Measurements from ENCODE around the gene NRROS. TPM values are rescaled to one million over a fixed set of nuclear protein-coding genes. Genes with fewer than 3 reads are reported as not detected.
A peak's percentile ranks its signal among the peaks of the same experiment; 100 is the strongest.

Gene NRROS
- total RNA-seq, 2 donors from 2014 or later, result 2.1 to 2.2 TPM

- Histone ChIP-seq H3K9ac (ENCODE audit: low read depth in 2 of 2, low read length in 2 of 2) (no peak overlapping the region), H3K27ac (no peak overlapping the region), H3K4me3 (no peak overlapping the region), H3K4me1 (no peaks in the 10 kb centered on the region), H3K27me3 (no peaks in the 10 kb centered on the region), H3K9me3 (no peaks in the 10 kb centered on the region), H3K36me3 (no peaks in the 10 kb centered on the region)
- intact Hi-C loops (cut with DNase I), result no loop called here
- no peak for DNase-seq
- no peak for TF ChIP-seq CTCF (IDR thresholded peaks at IDR 0.05)
Measured at GRCh38 chr3:196643761-196644160, 4.3 kb downstream of the NRROS start.

GRCh38 chr3:196645096-196645495, 5.6 kb downstream of the NRROS start:
- H3K4me3 ChIP-seq, result no peak overlapping the region
- no peak for TF ChIP-seq CTCF (IDR thresholded peaks at IDR 0.05)
- intact Hi-C loops (cut with DNase I), result no loop called here
- no peak overlapping the region for H3K9ac ChIP-seq (ENCODE audit: low read depth in 2 of 2, low read length in 2 of 2)
- no peaks in the 10 kb centered on the region for H3K27me3 ChIP-seq
- H3K9me3 ChIP-seq, result no peaks in the 10 kb centered on the region
- H3K4me1 ChIP-seq, result no peaks in the 10 kb centered on the region
- no peaks in the 10 kb centered on the region for H3K36me3 ChIP-seq
- no peak for DNase-seq
- no peak overlapping the region for H3K27ac ChIP-seq

- no peak for DNase-seq
- H3K36me3 ChIP-seq, result no peaks in the 10 kb centered on the region
- no peaks in the 10 kb centered on the region for H3K27me3 ChIP-seq
- no peaks in the 10 kb centered on the region for H3K9me3 ChIP-seq
- H3K4me3 ChIP-seq, result no peak overlapping the region
- intact Hi-C loops (cut with DNase I), result no loop called here
- H3K4me1 ChIP-seq, result peaks cover 2% of the 10 kb centered on the region
- no peak for TF ChIP-seq CTCF (IDR thresholded peaks at IDR 0.05)
- H3K27ac ChIP-seq, result no peak overlapping the region
- peak overlapping the region in 1 of 2 donors; percentile 24 for H3K9ac ChIP-seq (ENCODE audit: low read depth in 2 of 2, low read length in 2 of 2)
Measured at GRCh38 chr3:196645897-196646665, 6.6 kb downstream of the NRROS start.

GRCh38 chr3:196646666-196647216, 7.2 kb downstream of the NRROS start:
- peak overlapping the region in 1 of 2 donors; percentile 24 for H3K9ac ChIP-seq (ENCODE audit: low read depth in 2 of 2, low read length in 2 of 2)
- TF ChIP-seq CTCF (IDR thresholded peaks at IDR 0.05), result no peak

GRCh38 chr3:196650740-196651311, 11.3 kb downstream of the NRROS start:
- Histone ChIP-seq H3K27me3 (no peaks in the 10 kb centered on the region), H3K27ac (peak overlapping the region; percentile 36), H3K9me3 (no peaks in the 10 kb centered on the region), H3K9ac (ENCODE audit: low read depth in 2 of 2, low read length in 2 of 2) (no peak overlapping the region), H3K4me3 (no peak overlapping the region), H3K36me3 (no peaks in the 10 kb centered on the region), H3K4me1 (peaks cover 2% of the 10 kb centered on the region)
- intact Hi-C loops (cut with DNase I), result no loop called here
- no peak for TF ChIP-seq CTCF (IDR thresholded peaks at IDR 0.05)
- no peak for DNase-seq

More at GRCh38 chr3:196646666-196647216, 7.2 kb downstream of the NRROS start:
- Histone ChIP-seq H3K27ac (no peak overlapping the region), H3K4me3 (no peak overlapping the region), H3K9me3 (no peaks in the 10 kb centered on the region), H3K4me1 (peaks cover 2% of the 10 kb centered on the region), H3K27me3 (no peaks in the 10 kb centered on the region), H3K36me3 (no peaks in the 10 kb centered on the region)
- intact Hi-C loops (cut with DNase I), result no loop called here
- DNase-seq, result no peak

All from colonic mucosa (tissue), 4 donors.